Hematopoietic multipotent progenitor cell treated with erythropoietin and hydrocortisone succinate and interleukin-3 and kit ligand, for 8 days (in vitro differentiated cells): ENCODE data around the gene GABPB1.

Source experiments
- DNase-seq: peaks from one replicate; pipeline ENCODE4 v3.0.0-alpha.2; 2015

Gene GABPB1

GRCh38 chr15:50341616-50342136 is 13.3 kb downstream of the GABPB1 start:
- DNase-seq = no peak

GRCh38 chr15:50340416-50340815 is 14.6 kb downstream of the GABPB1 start:
- no peak for DNase-seq

GRCh38 chr15:50339717-50340116 is 15.3 kb downstream of the GABPB1 start:
- DNase-seq = peak; percentile 29

GRCh38 chr15:50335251-50335650 is 19.7 kb downstream of the GABPB1 start:
- DNase-seq = no peak

GRCh38 chr15:50333229-50333628 is 21.8 kb downstream of the GABPB1 start:
- DNase-seq = no peak

- DNase-seq = no peak
These were observed 24.1 kb downstream of the GABPB1 start for GRCh38 chr15:50330921-50331320.

- no peak for DNase-seq
These were observed 26.9 kb downstream of the GABPB1 start for GRCh38 chr15:50328116-50328515.

- DNase-seq = no peak
These were observed 33.3 kb downstream of the GABPB1 start for GRCh38 chr15:50321680-50322210.

GRCh38 chr15:50320504-50320903 is 34.5 kb downstream of the GABPB1 start:
- DNase-seq = no peak

- no peak for DNase-seq
These were observed 36.3 kb downstream of the GABPB1 start for GRCh38 chr15:50318697-50319096.

GRCh38 chr15:50315814-50316630 is 39.0 kb downstream of the GABPB1 start:
- peak; percentile 77 for DNase-seq

- no peak for DNase-seq
These were observed 42.4 kb downstream of the GABPB1 start for GRCh38 chr15:50312636-50313035.

GRCh38 chr15:50307799-50308198 is 47.2 kb downstream of the GABPB1 start:
- no peak for DNase-seq

GRCh38 chr15:50304836-50305235 is 50.2 kb downstream of the GABPB1 start:
- no peak for DNase-seq

GRCh38 chr15:50302581-50302980 is 52.4 kb downstream of the GABPB1 start:
- no peak for DNase-seq

- DNase-seq = no peak
These were observed 56.7 kb downstream of the GABPB1 start for GRCh38 chr15:50298340-50298739.

GRCh38 chr15:50295966-50296365 is 59.0 kb downstream of the GABPB1 start:
- DNase-seq = no peak

GRCh38 chr15:50289749-50290148 is 65.2 kb downstream of the GABPB1 start:
- no peak for DNase-seq

- DNase-seq = no peak
These were observed 67.5 kb downstream of the GABPB1 start for GRCh38 chr15:50287324-50288116.

- DNase-seq = no peak
These were observed 73.6 kb downstream of the GABPB1 start for GRCh38 chr15:50281427-50281826.

GRCh38 chr15:50280271-50280670 is 74.7 kb downstream of the GABPB1 start:
- no peak for DNase-seq

- no peak for DNase-seq
These were observed 76.5 kb downstream of the GABPB1 start for GRCh38 chr15:50278496-50278895.

- DNase-seq = no peak
These were observed 77.6 kb downstream of the GABPB1 start for GRCh38 chr15:50277370-50277769.

GRCh38 chr15:50275908-50276307 is 79.1 kb downstream of the GABPB1 start:
- no peak for DNase-seq
